RKO (cell line): ENCODE data around the gene MEOX2.

ENCODE experiments used
- DNase-seq: peaks from one replicate; pipeline ENCODE4 v3.0.0-alpha.2; 2016; ENCODE audit warnings: low spot score

MEOX2 gene

DNA sequence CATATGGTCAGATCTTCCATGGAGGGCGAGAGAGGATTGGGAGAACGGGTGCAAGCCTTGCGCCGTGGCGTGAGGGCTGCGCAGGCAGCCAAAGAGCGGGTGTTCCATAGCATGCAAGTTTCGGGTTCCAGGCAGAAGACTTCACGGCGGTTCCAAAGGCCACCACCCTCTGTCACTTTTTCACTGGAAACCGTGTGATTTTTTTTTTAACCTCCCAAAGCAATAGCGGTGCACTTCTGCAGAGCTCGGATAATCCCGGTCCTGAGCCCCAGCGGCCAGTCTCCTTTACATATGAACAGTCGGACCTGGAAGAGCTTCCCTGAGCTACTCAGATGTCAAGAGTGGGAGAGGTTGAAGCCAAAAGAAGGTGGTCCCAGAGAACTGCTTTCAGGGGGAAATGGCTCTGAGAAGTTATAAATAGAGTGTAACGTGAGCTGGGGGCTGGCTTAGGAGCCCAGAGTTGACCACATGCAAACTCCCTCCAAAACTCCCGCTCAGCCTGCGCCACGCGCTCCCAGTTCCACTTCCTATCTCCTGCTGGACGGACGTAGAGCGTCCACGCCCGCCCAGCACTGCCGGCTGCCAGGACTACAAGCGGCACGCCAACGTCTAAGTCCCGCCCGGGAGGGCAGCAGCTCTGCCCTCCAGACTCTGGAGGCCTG is at the start of gene MEOX2:
MEOX2 (minus strand) TSS at position 389 of the 662 bp plus-strand sequence; CDS start at position 108, 281 bp downstream.
- DNase-seq, result no peak

DNA sequence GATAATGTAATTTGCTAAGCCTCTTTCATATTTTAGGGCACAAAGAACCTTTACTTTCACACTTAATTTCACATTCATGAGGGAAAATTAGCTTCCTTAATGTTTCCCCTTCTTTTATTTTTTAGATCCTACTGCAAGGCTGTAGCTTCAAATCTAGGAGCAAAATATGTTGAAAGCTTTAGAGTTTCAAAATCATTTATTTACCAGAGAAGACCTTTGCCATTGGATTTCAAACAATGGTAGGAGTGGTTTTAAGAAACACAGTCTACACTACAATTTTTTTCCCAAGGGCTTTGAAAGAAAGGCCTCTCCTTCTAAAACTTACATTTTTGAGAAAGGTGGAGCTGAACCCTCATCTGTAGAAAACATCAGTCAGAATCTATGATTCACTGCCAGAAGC is 43.3 kb upstream of the MEOX2 start:
- DNase-seq, result no peak

DNA sequence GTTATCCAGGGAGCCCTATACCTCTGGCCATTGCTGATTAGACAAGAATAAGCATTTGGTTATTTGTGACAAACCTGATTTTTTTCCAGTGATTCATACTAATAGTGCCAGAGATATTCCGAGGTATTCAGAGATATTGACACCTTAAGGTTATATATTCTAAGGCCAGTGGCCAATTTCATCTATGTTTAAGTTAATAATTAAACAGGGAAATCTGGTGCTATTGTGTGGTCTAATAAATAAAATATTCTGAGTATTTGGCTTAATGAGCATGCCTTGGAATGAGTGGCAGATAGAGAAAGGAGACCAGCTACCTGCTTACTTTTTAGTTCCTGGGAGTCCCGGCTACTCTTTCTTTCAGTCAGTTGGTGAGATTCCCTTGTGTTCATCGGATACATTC is 38.6 kb upstream of the MEOX2 start:
- DNase-seq, result no peak

DNA sequence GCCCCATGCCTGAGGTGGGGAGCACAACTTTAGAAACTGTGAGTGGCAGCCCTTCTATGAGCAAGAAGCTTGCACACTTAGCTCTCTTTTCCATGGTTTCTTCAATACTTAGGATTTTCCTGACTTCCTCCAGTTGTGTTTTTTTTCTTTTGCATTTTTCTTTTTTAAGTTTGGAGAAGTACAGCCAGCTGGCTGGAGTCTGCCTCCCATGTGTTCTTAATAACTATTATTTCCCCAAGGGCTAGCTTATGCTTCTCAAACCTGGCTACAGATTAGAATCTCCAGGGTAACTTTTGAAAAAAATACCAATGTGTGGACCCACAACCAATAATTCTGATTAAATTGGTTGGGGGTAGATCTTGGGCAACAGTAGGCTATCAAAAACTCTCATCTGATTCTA is 37.4 kb upstream of the MEOX2 start:
- DNase-seq, result no peak

DNA sequence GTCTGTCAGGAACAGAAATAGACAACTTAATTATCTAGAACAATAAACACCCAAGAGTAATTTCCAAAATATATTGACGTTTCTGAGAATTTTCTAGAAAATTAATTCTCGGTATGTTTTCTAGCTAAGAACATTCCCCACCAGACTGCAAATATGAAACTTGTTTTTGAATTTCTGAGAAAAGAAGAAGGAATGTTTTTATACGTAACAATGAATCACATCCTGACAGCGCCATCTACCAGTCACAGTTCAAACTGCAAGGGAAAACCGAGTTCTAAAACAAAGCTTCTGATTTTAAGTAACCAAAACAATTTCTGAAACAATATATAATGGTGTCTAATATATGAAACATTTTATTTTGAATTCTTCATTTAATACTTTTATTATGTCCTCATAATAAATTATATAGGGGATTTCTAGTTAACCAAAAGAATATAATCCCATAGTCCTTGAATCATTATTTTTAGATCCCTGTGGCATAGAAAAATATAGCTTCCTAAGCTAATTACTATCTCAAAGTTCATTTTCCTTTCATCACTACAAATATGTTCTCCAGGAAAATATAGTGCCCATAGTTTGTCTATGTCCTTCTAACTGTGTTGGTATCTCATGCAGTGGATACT is 34.5 kb upstream of the MEOX2 start:
- DNase-seq, result peak; percentile 51

DNA sequence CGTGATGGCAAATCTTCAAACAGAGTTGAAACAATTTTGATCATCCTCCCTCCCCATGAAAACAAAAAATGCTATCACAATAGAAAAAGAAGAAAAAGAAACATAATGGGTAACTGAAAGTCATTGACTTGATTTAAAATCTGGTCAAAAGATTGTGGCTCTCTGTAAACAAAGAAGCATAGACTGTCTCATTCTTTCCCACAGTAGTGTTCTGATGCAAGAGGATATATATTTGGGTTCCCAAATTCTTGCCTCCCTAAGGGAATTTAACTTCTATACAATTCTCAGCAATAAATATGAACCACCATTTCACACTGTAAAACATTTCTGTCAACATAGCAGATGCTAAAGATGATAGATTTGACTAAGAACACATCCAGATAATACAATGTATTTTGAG is 32.8 kb upstream of the MEOX2 start:
- no peak for DNase-seq

DNA sequence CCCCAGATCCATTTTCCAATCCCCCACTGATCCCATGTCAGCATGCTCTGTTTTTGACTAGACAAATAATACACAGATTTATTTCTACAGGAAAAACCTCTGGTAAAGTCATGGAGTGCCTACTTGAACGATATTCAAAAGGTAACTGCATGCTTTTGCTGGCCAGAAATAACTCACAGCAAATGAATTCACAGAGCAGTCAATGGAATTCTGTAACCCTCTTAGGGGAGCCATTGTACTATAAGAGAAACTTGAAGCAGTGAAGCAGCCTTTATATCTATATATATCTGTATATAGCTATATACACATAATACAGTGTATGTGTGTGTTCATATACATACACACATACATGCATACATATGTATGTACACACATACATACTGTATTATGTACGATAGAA is 29.0 kb upstream of the MEOX2 start:
- no peak for DNase-seq

DNA sequence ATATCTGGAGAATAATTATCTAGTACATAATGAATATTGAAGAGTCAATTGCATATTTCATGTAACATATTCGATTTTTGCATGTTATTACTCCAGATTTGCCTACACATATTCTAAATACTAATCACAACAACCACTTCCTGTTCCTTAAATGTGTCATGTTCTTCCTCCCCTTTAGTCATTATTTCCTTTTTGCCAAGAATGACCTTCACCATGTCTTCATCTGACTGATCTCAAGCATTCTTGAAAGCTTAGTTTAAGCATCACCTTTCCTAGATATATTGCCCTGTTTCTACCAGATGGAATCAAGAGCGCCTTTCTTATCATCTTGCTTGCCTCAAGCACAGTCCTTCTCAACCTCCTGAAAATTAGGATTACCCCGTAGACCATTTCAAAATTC is 23.5 kb upstream of the MEOX2 start:
- peak; percentile 43 for DNase-seq

DNA sequence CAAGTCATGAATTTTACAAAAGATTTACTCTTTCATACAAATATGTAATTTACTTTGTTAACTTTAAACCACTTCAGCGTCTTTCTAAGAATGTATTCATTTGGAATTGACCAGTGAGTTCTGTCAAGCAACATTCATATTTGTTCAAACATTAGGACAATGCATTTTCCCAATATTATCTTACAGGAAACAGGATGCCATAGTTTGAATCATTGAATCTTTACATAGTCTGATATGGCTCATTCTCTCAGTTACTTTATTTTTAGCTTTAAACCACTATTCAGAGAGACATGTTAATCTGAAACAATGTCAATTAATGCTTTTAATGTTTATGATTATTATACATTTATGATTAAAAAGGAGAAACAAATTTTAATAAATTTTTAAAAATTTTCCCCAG is 21.1 kb upstream of the MEOX2 start:
- no peak for DNase-seq

GRCh38 chr7:15703732-15704131 is 17.2 kb upstream of the MEOX2 start:
- no peak for DNase-seq

- no peak for DNase-seq
Observed at GRCh38 chr7:15692501-15693020, 6.1 kb upstream of the MEOX2 start.

DNA sequence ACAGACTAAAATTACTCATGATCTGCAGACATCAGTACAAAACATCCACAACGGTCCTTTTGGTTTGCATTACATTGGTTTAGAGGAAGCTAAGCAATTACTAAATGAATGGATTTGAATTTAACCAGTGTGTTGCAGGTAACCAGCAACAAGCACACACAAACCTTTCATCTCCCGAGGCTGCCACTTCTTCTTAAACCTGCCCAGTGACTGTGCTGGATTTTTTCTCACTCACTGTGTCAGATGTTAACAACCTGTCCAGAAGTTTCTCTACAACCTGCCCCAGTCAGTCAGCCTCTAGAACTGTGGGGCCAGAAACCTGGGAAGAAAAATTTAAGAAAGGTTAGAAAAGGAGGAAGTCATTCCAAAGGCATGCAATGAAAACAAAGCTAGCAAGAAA is 2.4 kb upstream of the MEOX2 start:
- no peak for DNase-seq

DNA sequence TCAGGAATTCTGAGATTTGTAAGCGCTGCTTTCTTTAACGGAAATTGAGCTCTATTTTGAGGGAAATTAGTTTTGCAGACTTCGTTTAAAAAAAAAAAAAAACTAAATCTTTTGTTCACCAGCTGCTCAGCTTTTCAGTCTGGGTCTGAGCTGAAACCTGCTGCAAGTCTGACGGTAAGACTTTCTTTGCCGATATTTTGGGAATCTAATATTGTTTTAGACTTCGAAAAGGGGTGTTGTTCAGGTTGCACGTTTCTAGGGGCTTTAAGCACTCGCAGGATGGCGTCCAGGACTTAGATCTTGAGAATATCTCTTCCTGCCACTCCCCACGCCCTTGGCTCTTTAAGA is 1.8 kb upstream of the MEOX2 start:
- DNase-seq, result no peak

- DNase-seq, result no peak
Observed at GRCh38 chr7:15687546-15688278, 1.2 kb upstream of the MEOX2 start.

DNA sequence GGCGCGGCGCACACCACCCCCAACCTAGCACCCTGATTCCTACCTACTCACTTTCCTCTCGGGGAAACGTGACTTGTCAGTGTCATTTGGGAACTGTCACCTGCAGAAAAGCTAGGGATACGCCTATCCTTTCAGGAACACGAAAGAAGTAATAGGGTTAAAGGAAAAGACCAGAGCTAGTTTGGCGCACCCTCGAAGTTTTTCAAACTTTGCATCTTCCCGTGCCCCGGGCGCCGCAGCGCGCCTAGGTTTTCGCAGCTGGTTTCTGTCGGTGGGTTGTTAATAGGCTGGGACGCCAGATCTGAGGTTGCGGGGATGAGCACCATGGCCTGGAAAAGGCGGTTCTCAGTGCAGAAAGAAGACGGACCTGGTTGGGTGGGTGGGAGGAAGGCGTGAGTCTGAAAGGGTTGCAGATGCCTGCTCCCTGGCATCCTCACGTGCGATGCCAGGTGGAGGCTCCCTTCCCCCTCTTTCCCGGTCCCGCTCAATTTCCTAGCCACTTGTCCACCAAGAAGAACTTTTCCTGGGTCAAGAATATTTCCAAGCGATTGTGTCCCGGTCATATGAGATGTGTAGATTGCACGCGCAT is 568 bp upstream of the MEOX2 start:
- DNase-seq, result no peak

DNA sequence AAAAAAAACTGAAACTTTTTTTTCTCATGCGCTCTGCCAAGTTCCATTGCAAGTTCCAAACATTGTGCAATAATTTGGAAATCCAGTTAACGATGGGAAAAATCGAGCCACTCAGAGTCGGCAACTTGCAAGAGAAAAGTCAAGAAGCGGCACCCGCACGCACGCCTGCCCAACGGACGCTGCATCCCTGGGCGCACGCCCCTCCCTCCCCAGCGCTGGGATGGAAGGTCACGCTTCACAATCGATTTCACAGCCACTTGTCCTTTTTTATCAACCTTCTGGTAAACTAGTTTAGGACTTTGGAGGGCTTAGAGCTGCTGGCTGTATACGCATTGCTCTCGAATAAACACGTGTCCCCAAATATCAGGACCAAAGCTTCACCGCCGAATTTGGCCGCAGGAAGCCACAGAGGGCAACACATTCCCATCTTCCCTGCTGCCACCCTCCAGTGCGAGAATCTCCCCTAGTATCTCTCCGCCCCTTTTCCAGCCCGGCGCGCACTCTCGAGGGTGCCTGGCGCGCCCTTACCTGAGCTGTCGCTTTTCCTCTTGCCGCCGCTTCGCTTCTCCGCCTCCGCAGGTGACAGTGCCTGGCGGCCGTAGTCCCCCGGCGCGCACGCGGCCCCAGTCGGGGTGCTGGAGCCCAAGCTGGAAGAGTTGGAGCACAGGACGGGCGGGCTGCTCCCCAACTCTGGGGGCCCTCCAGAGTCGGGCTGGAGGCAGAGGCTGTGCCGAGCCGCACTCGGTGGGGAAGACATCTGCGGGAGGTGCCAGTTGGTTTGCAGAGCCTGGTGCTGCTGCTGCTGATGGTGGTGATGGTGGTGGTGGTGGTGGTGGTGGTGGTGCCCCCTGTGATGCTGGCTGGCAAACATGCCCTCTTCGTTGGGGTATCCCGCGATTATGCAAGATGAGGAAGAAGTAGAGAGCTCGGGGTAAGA is 857 bp downstream of the MEOX2 start:
- DNase-seq, result no peak

DNA sequence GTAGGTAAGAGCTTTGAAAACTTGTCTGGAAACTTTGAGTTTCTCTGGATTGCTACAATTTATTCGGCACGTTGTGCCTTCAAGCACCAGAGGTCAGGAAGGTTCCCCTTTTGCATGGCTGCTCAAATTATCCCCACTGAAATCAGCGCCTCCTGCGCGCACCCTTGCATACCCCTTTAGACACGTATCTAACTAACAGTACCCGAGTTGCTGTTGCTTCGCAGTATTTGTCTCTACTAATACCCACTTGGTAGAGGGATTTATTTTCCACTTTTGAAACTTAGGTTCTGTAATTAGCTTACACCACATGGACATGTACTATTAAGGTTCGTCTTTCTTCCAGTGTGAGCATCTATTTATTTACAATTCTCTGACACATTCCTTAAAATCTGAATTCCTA is 1.6 kb downstream of the MEOX2 start:
- DNase-seq, result no peak

DNA sequence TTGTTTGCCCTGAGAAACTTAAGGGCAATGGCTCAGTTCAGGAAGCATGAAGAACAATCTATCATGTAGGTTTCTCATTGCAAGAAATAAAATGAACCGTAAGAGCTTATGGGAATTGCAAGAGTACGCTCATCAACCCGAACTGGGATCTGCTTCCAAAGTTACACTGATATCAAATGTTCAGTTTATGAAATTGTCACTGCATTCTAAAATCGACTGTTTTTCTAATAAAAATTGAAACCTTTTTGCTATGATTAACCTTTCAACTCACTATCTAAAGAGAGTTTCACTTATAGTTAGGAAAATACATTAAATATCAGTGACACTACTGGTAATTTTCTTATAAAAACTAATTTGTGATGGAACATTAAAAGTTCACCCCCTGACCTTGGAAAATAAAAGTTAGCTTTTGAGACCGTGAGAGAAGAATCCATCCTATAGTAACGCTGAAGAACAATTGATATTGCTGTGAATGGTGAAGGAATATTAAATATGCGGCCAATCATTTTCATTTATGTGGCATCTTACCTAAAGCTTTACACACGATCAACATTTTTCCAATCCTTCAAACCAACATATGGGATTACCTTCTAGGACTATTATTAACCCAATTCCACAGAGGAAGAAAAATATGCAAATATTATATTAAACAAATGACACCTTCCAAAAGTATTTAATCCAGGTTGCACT is 2.2 kb downstream of the MEOX2 start:
- no peak for DNase-seq

- DNase-seq, result no peak
Observed at GRCh38 chr7:15682751-15683245, 3.7 kb downstream of the MEOX2 start.

GRCh38 chr7:15682111-15682510 is 4.4 kb downstream of the MEOX2 start:
- DNase-seq, result no peak

DNA sequence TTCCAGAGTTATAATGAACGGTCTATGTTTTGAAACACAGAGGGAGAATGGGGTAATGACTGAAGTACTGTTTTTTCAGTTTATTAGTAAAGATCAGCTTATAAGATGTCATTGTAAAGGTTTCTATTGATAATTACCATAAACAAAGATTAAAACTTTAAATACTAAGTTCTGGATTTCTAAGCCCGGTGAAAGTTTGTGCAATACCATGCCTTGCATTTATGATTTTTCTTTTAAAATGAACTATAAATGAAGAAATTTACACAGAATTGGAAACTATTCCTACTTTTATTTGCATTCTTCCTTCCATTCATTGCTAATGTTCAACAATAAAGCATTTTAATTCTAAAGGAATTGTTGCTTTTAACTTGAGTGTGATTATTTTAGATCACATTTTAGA is 4.9 kb downstream of the MEOX2 start:
- no peak for DNase-seq
